PC-3 (cell line): ENCODE data around the gene CSF1. TPM values are rescaled to one million over a fixed set of nuclear protein-coding genes. Genes with fewer than 3 reads are reported as not detected.
A peak's percentile ranks its signal among the peaks of the same experiment; 100 is the strongest.
"Not testable (repeated sequence)": the region's sequence is repeated elsewhere in the genome, so short reads cannot be mapped to it uniquely, and the experiment has no call there.

Experiments used
- ATAC-seq: fragments of 200-7000 bp; cut with Tn5 transposase; 2 replicates; pipeline ENCODE4 v1.9.1; 2020; ENCODE audit warnings: mild to moderate bottlenecking, moderate library complexity
- BruUV-seq: library from RNA; stranded (reverse); fragments of 400-500 nt; replicated peaks from 2 replicates; lab custom pipeline; 2021; lab: Mats Ljungman, UMichigan
- CTCF ChIA-PET: fragments of 300-600 bp; sonication (Branson Sonifier 250); formaldehyde crosslinking; loops from one replicate; lab custom pipeline; 2022; ENCODE audit warnings: antibody characterized with exemption; lab: Charles Lee
- POLR2A ChIA-PET: fragments of 300-600 bp; sonication (Branson Sonifier 250); formaldehyde crosslinking; loops from one replicate; lab custom pipeline; 2022; ENCODE audit warnings: antibody characterized with exemption; ENCODE audit not compliant: unreplicated experiment; lab: Charles Lee
- DNase-seq: peaks from one replicate; pipeline ENCODE4 v3.0.0-alpha.2; 2015
- H2AFZ ChIP-seq: fragments of 300-600 bp; sonication (generic); 2 replicates; pipeline ENCODE4 v1.6.0; 2016; ENCODE audit warnings: antibody characterized with exemption, low read length
- H3F3A ChIP-seq: fragments of 300-600 bp; sonication (generic); one replicate; pipeline ENCODE4 v1.6.0; 2017; ENCODE audit warnings: antibody characterized with exemption, low read length, control low read depth, mild to moderate bottlenecking; ENCODE audit not compliant: unreplicated experiment
- H3K27ac ChIP-seq: fragments of 300-600 bp; sonication (generic); 2 replicates; pipeline ENCODE4 v1.5.1; 2016; ENCODE audit warnings: mild to moderate bottlenecking, low read length
- H3K27me3 ChIP-seq: fragments of 300-600 bp; sonication (generic); 2 replicates; pipeline ENCODE4 v1.6.1; 2016; ENCODE audit warnings: low read length, mixed read lengths
- H3K36me3 ChIP-seq: fragments of 300-600 bp; sonication (generic); 2 replicates; pipeline ENCODE4 v1.6.1; 2016; ENCODE audit warnings: low read depth, mixed run types, low read length, mixed read lengths
- H3K4me1 ChIP-seq: fragments of 300-600 bp; sonication (generic); 2 replicates; pipeline ENCODE4 v1.5.1; 2016; ENCODE audit warnings: low read length; ENCODE audit not compliant: insufficient read depth
- H3K4me2 ChIP-seq: fragments of 300-600 bp; sonication (generic); 2 replicates; pipeline ENCODE4 v1.6.0; 2016; ENCODE audit warnings: low read length
- H3K4me3 ChIP-seq: fragments of 300-600 bp; sonication (generic); 2 replicates; pipeline ENCODE4 v1.5.1; 2016; ENCODE audit warnings: mild to moderate bottlenecking, low read length, mixed read lengths
- H3K79me2 ChIP-seq: fragments of 300-600 bp; sonication (generic); 2 replicates; pipeline ENCODE4 v1.6.1; 2017; ENCODE audit warnings: low read length, mixed read lengths
- H3K9ac ChIP-seq: fragments of 300-600 bp; sonication (generic); 2 replicates; pipeline ENCODE4 v1.6.0; 2016; ENCODE audit warnings: mild to moderate bottlenecking, low read length
- H3K9me2 ChIP-seq: fragments of 300-600 bp; sonication (generic); replicated peaks from 2 replicates; pipeline ENCODE4 v1.6.1; 2016; ENCODE audit warnings: mixed run types, low read length, mixed read lengths
- H3K9me3 ChIP-seq: fragments of 300-600 bp; sonication (generic); 2 replicates; pipeline ENCODE4 v1.6.1; 2016; ENCODE audit warnings: low read length, mixed read lengths
- H4K20me1 ChIP-seq: fragments of 300-600 bp; sonication (generic); 2 replicates; pipeline ENCODE4 v1.6.1; 2016; ENCODE audit warnings: low read length, mixed read lengths
- EZH2 ChIP-seq: fragments of 300-600 bp; sonication (generic); IDR thresholded peaks from one replicate; pipeline ENCODE4 v1.6.1; 2017; ENCODE audit warnings: antibody characterized with exemption, mild to moderate bottlenecking, low read length; ENCODE audit not compliant: unreplicated experiment
- EZH2phosphoT487 ChIP-seq: fragments of 300-600 bp; sonication (generic); IDR thresholded peaks from 2 replicates; pipeline ENCODE4 v1.6.1; 2018; ENCODE audit warnings: mild to moderate bottlenecking, antibody characterized with exemption, low read length, borderline replicate concordance
- intact Hi-C: fragments of 100-400 bp; cut with micrococcal nuclease; formaldehyde crosslinking; loops from 2 replicates; pipeline ENCODE4 v1.9.0; 2023
- total RNA-seq: library from RNA; depleted of rRNA; stranded (reverse); fragments of >200 nt; gene quantifications from 2 replicates; pipeline ENCODE4 v1.2.3, GENCODE V29; 2014
- TF ChIP-seq, protein P1 (sequence below): fragments of 300-600 bp; sonication (generic); conservative IDR thresholded peaks from 2 replicates; pipeline ENCODE4 v1.5.1; 2017; ENCODE audit warnings: antibody characterized with exemption, low read depth, mild to moderate bottlenecking, low read length

The CSF1 gene
- total RNA-seq, 1 experiment from 2014 or later = 2.0 TPM

DNA sequence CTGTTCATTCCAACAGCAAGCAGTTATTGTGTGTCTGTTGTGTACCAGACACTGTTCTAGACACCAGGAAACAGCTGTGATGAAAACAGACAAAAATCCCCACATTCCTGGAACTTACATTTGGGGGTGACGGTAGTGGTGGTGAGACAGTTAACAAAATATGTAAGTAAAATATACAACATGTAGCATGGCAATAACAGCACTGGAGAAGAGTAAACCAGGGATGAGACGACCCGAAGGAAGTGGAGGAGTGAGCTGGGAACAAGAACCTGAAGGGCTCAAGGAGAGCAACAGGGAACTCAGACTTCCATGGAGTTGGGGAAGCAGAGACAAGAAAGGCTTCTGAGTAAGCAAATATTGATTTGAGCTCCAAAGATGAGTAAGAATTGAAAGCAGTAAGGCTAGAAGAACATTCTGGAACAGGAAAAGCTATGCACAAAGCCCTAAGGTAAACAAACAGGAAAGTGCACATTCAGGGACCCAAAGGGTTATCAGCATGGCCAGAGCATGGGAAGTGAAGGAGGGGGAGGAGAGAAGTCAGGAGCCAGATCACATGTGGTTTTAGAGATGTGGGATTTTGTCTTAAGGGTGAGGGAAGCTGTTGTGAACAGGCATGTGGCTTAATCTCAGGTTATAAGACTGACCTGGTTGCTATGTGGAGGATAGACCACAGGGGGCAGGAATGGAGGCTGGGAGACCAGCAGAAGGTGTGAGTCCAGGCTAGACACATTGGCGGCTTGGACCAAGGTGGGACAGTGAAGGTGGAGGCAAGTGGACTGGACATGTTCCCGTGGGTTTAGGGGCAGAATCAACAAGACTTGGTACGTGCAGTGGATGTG, 7.3 kb downstream of the CSF1 start:
- no peak for ATAC-seq

DNA sequence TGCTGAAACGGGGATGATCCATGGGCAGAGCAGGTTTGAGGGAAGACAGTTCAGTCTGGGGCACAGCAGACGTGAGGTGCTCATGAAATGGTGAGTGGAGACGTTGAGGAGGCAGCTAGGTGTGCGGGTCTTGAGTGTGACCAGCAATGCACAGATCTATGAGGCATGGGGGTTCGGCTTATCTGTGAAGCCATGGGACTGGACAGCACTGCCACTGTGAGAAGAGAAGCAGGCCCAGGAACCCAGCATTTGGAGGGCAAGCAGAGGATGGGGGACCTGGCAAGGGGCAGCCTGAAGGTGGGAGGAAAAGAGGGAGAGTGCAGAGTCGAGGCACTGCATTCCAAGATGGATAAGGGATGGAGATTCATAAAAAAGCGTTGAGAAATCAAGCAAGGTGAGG, 8.0 kb downstream of the CSF1 start:
- no peak for DNase-seq
- H3K27me3 ChIP-seq = no peaks in the 10 kb centered on the region
- no peak overlapping the region for H3K4me3 ChIP-seq
- no peak overlapping the region for H2AFZ ChIP-seq
- H3K4me1 ChIP-seq = no peaks in the 10 kb centered on the region
- no peaks in the 10 kb centered on the region for H3K9me3 ChIP-seq
- no peaks in the 10 kb centered on the region; the same call in 1 of the 2 replicates for H3K36me3 ChIP-seq
- POLR2A ChIA-PET = no interaction called here
- H4K20me1 ChIP-seq = no peaks in the 10 kb centered on the region
- no peaks in the 10 kb centered on the region for H3K9me2 ChIP-seq
- H3K79me2 ChIP-seq = no peaks in the 10 kb centered on the region
- BruUV-seq = no TSS peak
- H3K4me2 ChIP-seq = no peak overlapping the region
- no peak overlapping the region for H3K27ac ChIP-seq
- no peak for ATAC-seq
- TF ChIP-seq, protein P1, sequence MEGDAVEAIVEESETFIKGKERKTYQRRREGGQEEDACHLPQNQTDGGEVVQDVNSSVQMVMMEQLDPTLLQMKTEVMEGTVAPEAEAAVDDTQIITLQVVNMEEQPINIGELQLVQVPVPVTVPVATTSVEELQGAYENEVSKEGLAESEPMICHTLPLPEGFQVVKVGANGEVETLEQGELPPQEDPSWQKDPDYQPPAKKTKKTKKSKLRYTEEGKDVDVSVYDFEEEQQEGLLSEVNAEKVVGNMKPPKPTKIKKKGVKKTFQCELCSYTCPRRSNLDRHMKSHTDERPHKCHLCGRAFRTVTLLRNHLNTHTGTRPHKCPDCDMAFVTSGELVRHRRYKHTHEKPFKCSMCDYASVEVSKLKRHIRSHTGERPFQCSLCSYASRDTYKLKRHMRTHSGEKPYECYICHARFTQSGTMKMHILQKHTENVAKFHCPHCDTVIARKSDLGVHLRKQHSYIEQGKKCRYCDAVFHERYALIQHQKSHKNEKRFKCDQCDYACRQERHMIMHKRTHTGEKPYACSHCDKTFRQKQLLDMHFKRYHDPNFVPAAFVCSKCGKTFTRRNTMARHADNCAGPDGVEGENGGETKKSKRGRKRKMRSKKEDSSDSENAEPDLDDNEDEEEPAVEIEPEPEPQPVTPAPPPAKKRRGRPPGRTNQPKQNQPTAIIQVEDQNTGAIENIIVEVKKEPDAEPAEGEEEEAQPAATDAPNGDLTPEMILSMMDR = no peak
- TF ChIP-seq EZH2 = no peak
- no peak for TF ChIP-seq EZH2phosphoT487
- no peaks in the 10 kb centered on the region for H3F3A ChIP-seq
- CTCF ChIA-PET = no interaction called here
- intact Hi-C loops = no loop called here
- H3K9ac ChIP-seq = no peak overlapping the region

More for the DNA sequence above, 7.3 kb downstream of the CSF1 start:
- POLR2A ChIA-PET = no interaction called here
- Histone ChIP-seq H2AFZ (no peak overlapping the region), H3K27me3 (no peaks in the 10 kb centered on the region), H3K9me3 (no peaks in the 10 kb centered on the region), H3K9me2 (no peaks in the 10 kb centered on the region), H3F3A (no peaks in the 10 kb centered on the region), H3K27ac (no peak overlapping the region), H3K4me1 (no peaks in the 10 kb centered on the region), H4K20me1 (no peaks in the 10 kb centered on the region), H3K4me2 (no peak overlapping the region), H3K79me2 (no peaks in the 10 kb centered on the region), H3K4me3 (no peak overlapping the region), H3K36me3 (no peaks in the 10 kb centered on the region; the same call in 1 of the 2 replicates), H3K9ac (no peak overlapping the region)
- no TSS peak for BruUV-seq
- no peak for DNase-seq
- intact Hi-C loops = no loop called here
- TF ChIP-seq, protein P1 = peak; percentile 36
- no peak for TF ChIP-seq EZH2
- CTCF ChIA-PET = no interaction called here

GRCh38 chr1:109919303-109919702, 8.7 kb downstream of the CSF1 start:
- intact Hi-C loops = no loop called here

DNA sequence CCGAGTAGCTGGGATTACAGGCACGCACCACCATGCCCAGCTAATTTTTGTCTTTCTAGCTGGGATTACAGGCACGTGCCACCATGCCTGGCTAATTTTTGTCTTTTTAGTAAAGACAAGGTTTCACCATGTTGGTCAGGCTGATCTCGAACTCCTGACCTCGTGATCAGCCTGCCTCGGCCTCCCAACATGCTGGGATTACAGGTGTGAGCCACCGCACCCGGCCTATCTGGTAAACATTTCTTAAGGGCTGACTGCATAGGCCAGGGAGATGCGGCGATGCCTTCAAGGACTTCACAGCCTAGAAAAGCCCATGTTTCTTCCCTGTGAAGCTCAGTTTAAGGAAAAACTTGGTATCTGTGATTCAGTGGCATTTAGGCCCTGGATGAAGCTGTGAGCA, 9.7 kb downstream of the CSF1 start:
- H3K9me2 ChIP-seq, H3K36me3 ChIP-seq, DNase-seq, H3K4me2 ChIP-seq, H3F3A ChIP-seq, H3K4me1 ChIP-seq, H3K4me3 ChIP-seq, intact Hi-C loops, ATAC-seq, H3K79me2 ChIP-seq, H3K9me3 ChIP-seq, H3K27ac ChIP-seq, H3K9ac ChIP-seq, BruUV-seq, POLR2A ChIA-PET, H4K20me1 ChIP-seq, H3K27me3 ChIP-seq, H2AFZ ChIP-seq: not testable (repeated sequence)
- CTCF ChIA-PET = interaction anchor here (0.6 kb wide), 1 partner anchor 206 kb away, joined by 3 read pairs; no protein-coding TSS in a partner anchor

More at GRCh38 chr1:109919303-109919702, 8.7 kb downstream of the CSF1 start:
- no TSS peak for BruUV-seq
- no peaks in the 10 kb centered on the region; the same call in 1 of the 2 replicates for H3K36me3 ChIP-seq
- H3K79me2 ChIP-seq = no peaks in the 10 kb centered on the region
- no peak overlapping the region for H3K4me2 ChIP-seq
- DNase-seq (no peak), ATAC-seq (no peak)
- no peaks in the 10 kb centered on the region for H3K9me2 ChIP-seq
- no peak overlapping the region for H3K4me3 ChIP-seq
- ChIA-PET CTCF (no interaction called here), POLR2A (no interaction called here)
- no peaks in the 10 kb centered on the region for H3K4me1 ChIP-seq
- no peaks in the 10 kb centered on the region for H3F3A ChIP-seq
- no peak overlapping the region for H3K27ac ChIP-seq
- H4K20me1 ChIP-seq = no peaks in the 10 kb centered on the region
- no peak overlapping the region for H3K9ac ChIP-seq
- no peak overlapping the region for H2AFZ ChIP-seq
- no peaks in the 10 kb centered on the region for H3K27me3 ChIP-seq
- H3K9me3 ChIP-seq = no peaks in the 10 kb centered on the region
- TF ChIP-seq, protein P1 = no peak
- TF ChIP-seq EZH2 (no peak), EZH2phosphoT487 (no peak)
